Hepatocyte (in vitro differentiated cells): ENCODE data around the gene ZBTB7B.

ENCODE experiments used
- CTCF ChIP-seq: fragments of 200-600 bp; sonication (generic); IDR thresholded peaks from 2 replicates; pipeline ENCODE4 v1.5.1; 2016; ENCODE audit warnings: antibody characterized with exemption, mild to moderate bottlenecking; ENCODE audit not compliant: poor library complexity
- EZH2 ChIP-seq: fragments of 200-600 bp; sonication (generic); IDR thresholded peaks from 2 replicates; pipeline ENCODE4 v1.6.1; 2016; ENCODE audit warnings: antibody characterized with exemption, mild to moderate bottlenecking, borderline replicate concordance

DNA sequence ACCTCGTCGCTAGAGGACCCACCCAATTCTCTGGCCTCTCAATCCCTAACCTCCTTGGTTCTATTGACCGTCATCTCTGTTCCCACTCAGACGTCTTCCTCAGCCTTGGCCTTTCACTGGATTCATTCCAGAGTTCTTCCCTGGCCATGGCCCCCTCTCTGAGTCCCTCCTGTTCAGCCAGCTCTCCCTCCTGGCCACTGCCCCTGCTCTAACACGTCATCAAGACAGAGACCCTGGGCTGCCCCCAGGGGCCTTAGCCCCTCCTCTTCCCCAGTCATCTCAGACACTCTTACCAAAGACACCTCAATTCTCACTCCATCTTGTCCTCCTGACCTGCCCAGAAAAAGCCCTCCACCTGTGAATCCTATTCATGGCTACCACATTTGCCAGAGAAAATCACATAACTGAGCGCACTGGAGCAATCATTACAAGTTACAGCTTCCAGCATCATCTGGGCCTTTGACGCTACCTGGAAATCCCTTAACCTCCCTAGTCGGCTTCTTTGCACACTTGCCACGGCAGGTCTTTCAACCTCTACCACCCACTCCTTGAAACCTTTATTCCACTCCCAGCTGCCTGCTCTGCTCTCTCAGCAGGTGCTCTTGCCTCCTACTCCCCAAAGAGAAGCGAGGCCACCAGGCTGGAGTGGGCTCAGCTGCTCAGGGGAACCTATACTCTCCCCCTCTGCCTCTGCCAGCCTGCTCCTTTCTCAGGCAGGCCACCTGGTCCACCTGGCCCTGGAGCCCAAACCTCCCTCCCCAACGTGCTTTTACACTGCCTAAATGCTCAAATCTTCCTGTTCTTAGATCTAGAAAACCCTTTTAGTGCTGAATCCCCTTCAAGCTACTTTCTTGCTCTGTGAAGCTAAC lies 17.0 kb downstream of the ZBTB7B start:
- TF ChIP-seq CTCF = no peak
- TF ChIP-seq EZH2 = no peak
